Panc1 (cell line): ENCODE data around the gene ATPAF2. TPM values are rescaled to one million over a fixed set of nuclear protein-coding genes. Genes with fewer than 3 reads are reported as not detected.

Experiments used
- ATAC-seq: fragments of 200-7000 bp; cut with Tn5 transposase; 2 replicates; pipeline ENCODE4 v1.9.1; 2020; ENCODE audit warnings: mild to moderate bottlenecking, moderate library complexity
- BruUV-seq: library from RNA; stranded (reverse); fragments of 400-500 nt; replicated peaks from 2 replicates; lab custom pipeline; 2021; lab: Mats Ljungman, UMichigan
- CTCF ChIA-PET: fragments of 300-600 bp; sonication (Branson Sonifier 250); formaldehyde crosslinking; loops from one replicate; lab custom pipeline; 2022; ENCODE audit warnings: antibody characterized with exemption; lab: Charles Lee
- POLR2A ChIA-PET: fragments of 300-600 bp; sonication (Branson Sonifier 250); formaldehyde crosslinking; loops from one replicate; lab custom pipeline; 2022; ENCODE audit warnings: antibody characterized with exemption; lab: Charles Lee
- DNase-seq: peaks from one replicate; pipeline ENCODE4 v3.0.0-alpha.2; 2010; ENCODE audit warnings: low read depth, low spot score
- H3K27ac ChIP-seq: 2 replicates; pipeline ENCODE4 v1.5.1; 2011; ENCODE audit warnings: mild to moderate bottlenecking, low read length, inconsistent platforms
- H3K27me3 ChIP-seq: fragments of 200-500 bp; sonication (Bioruptor generic); 2 replicates; pipeline ENCODE4 v1.6.0; 2014; ENCODE audit warnings: low read length, inconsistent platforms; ENCODE audit not compliant: control insufficient read depth, insufficient read depth
- H3K36me3 ChIP-seq: fragments of 200-500 bp; sonication (Bioruptor generic); 2 replicates; pipeline ENCODE4 v1.5.1; 2014; ENCODE audit warnings: inconsistent platforms, mild to moderate bottlenecking, low read length, moderate library complexity; ENCODE audit not compliant: control insufficient read depth, insufficient read depth
- H3K4me1 ChIP-seq: 2 replicates; pipeline ENCODE4 v1.5.1; 2011; ENCODE audit warnings: inconsistent platforms, mild to moderate bottlenecking, low read length, moderate library complexity; ENCODE audit not compliant: control insufficient read depth, insufficient read depth
- H3K4me3 ChIP-seq, 2 experiments: 2 replicates each; pipeline ENCODE4 v1.5.1; 2011 to 2012; ENCODE audit warnings: low read depth in 2 of 2, low read length in 2 of 2, mild to moderate bottlenecking in 2 of 2, inconsistent platforms in 1 of 2, moderate library complexity in 1 of 2
- H3K9me3 ChIP-seq: fragments of 200-500 bp; sonication (Bioruptor generic); 2 replicates; pipeline ENCODE4 v1.5.1; 2014; ENCODE audit warnings: low read depth, mild to moderate bottlenecking, inconsistent platforms, low read length, moderate library complexity; ENCODE audit not compliant: control insufficient read depth, insufficient read depth
- CTCF ChIP-seq: fragments of 450-650 bp; IDR thresholded peaks from 2 replicates; pipeline ENCODE4 v1.5.1; 2017; ENCODE audit warnings: mild to moderate bottlenecking
- POLR2AphosphoS5 ChIP-seq: IDR thresholded peaks from 2 replicates; pipeline ENCODE4 v1.6.1; 2012; ENCODE audit warnings: mild to moderate bottlenecking, low read depth, low read length, moderate library complexity
- REST ChIP-seq, 2 experiments: IDR thresholded peaks; 2 replicates each; pipeline ENCODE4 v1.6.1; 2011 to 2012; ENCODE audit warnings: low read depth in 2 of 2, control low read depth in 1 of 2, low read length in 1 of 2, mild to moderate bottlenecking in 1 of 2, moderate library complexity in 1 of 2; ENCODE audit not compliant: insufficient read depth in 1 of 2
- SIN3A ChIP-seq: IDR thresholded peaks from 2 replicates; pipeline ENCODE4 v1.6.1; 2012; ENCODE audit warnings: low read depth, mild to moderate bottlenecking, low read length, moderate library complexity, borderline replicate concordance; ENCODE audit not compliant: insufficient read depth
- TCF7L2 ChIP-seq: IDR thresholded peaks from 2 replicates; pipeline ENCODE4 v1.6.1; 2011; ENCODE audit warnings: mild to moderate bottlenecking, low read depth, low read length, inconsistent platforms
- in situ Hi-C: cut with HindIII; loops from 2 replicates; pipeline ENCODE4 v1.10.0; 2016; ENCODE audit warnings: low sequenced_read_pairs, low pct_unique_long_range_greater_than_20kb
- intact Hi-C: fragments of 100-400 bp; cut with micrococcal nuclease; formaldehyde crosslinking; loops from one replicate; pipeline ENCODE4 v1.10.0; 2022; ENCODE audit not compliant: unreplicated experiment
- total RNA-seq: library from RNA; stranded (reverse); gene quantifications from one replicate; pipeline ENCODE4 v1.2.1, GENCODE V29; 2021; ENCODE audit not compliant: unreplicated experiment

The ATPAF2 gene
- total RNA-seq, 1 experiment from 2014 or later, result 22.3 TPM

- CTCF ChIA-PET, result no interaction called here
- ATAC-seq, result no peak
- no TSS peak for BruUV-seq
Measured at GRCh38 chr17:18009609-18010420, 29.2 kb downstream of the ATPAF2 start.

GRCh38 chr17:18008496-18009268 is 30.3 kb downstream of the ATPAF2 start:
- TF ChIP-seq REST (IDR thresholded peaks at IDR 0.05; ENCODE audit: insufficient read depth in 1 of 2, low read depth in 2 of 2, low read length in 1 of 2) (no peak), POLR2AphosphoS5 (no peak), SIN3A (no peak), TCF7L2 (no peak), CTCF (no peak)
- H3K9me3 ChIP-seq, result no peaks in the 10 kb centered on the region
- H3K36me3 ChIP-seq, result no peaks in the 10 kb centered on the region
- BruUV-seq, result no TSS peak
- no peak for ATAC-seq
- CTCF ChIA-PET, result no interaction called here
- in situ Hi-C loops (no loop called here), intact Hi-C loops (no loop called here)
- H3K27me3 ChIP-seq, result no peaks in the 10 kb centered on the region
- no peak overlapping the region for H3K4me3 ChIP-seq
- H3K27ac ChIP-seq, result no peak overlapping the region
- no peak for DNase-seq
- POLR2A ChIA-PET, result no interaction called here
- H3K4me1 ChIP-seq, result no peaks in the 10 kb centered on the region

More at GRCh38 chr17:18009609-18010420, 29.2 kb downstream of the ATPAF2 start:
- no peaks in the 10 kb centered on the region for H3K9me3 ChIP-seq
- no peaks in the 10 kb centered on the region for H3K4me1 ChIP-seq
- TF ChIP-seq SIN3A, result no peak
- no peaks in the 10 kb centered on the region for H3K36me3 ChIP-seq
- DNase-seq, result no peak
- in situ Hi-C loops (no loop called here), intact Hi-C loops (no loop called here)
- no peak overlapping the region for H3K27ac ChIP-seq
- no peaks in the 10 kb centered on the region for H3K27me3 ChIP-seq
- POLR2A ChIA-PET, result no interaction called here
- H3K4me3 ChIP-seq, result no peak overlapping the region
